Pancreas (tissue), 10 donors: ENCODE results near the gene TEKTIP1. TPM values are rescaled to one million over a fixed set of nuclear protein-coding genes. Genes with fewer than 3 reads are reported as not detected.

Source experiments
- ATAC-seq, 4 donors: fragments of 200-7000 bp; cut with Tn5 transposase; one replicate each; pipeline versions ENCODE4 v1.8.0 to v1.9.1; 2020; ENCODE audit warnings: mild to moderate bottlenecking in 4 of 4, moderate library complexity in 4 of 4
- DNase-seq, 6 donors: peaks; one replicate each; pipeline ENCODE4 v3.0.0-alpha.2; 2020
- FAIRE-seq: peaks from 2 replicates; lab custom pipeline; 2012; peaks lifted over from hg19 to GRCh38; lab: Jason Lieb, UNC
- H3K27ac ChIP-seq, 4 donors: fragments of 200-600 bp; sonication (generic); 1 replicate in 3 of 4; 2 replicates in 1 of 4; pipeline versions ENCODE4 v1.5.0 to v1.8.0; 2020
- H3K27me3 ChIP-seq, 4 donors: fragments of 200-600 bp; one replicate each; pipeline ENCODE4 v1.8.0; 2021
- H3K36me3 ChIP-seq, 3 donors: fragments of 200-600 bp; sonication (generic) in 1 of 3; one replicate each; pipeline versions ENCODE4 v1.5.0 to v1.8.0; 2020 to 2021
- H3K4me1 ChIP-seq, 3 donors: fragments of 200-600 bp; one replicate each; pipeline ENCODE4 v1.8.0; 2021
- H3K4me3 ChIP-seq, 4 donors: fragments of 200-600 bp; sonication (generic) in 2 of 4; one replicate each; pipeline versions ENCODE4 v1.5.0 to v1.8.0; 2020 to 2021
- H3K9me3 ChIP-seq, 4 donors: fragments of 200-600 bp; one replicate each; pipeline ENCODE4 v1.8.0; 2021
- CTCF ChIP-seq, 4 donors: fragments of 200-600 bp; sonication (generic) in 3 of 4; IDR thresholded peaks; one replicate each; pipeline versions ENCODE4 v1.5.0 to v1.8.0; 2021; ENCODE audit warnings: antibody characterized with exemption in 4 of 4
- WGBS, 2 donors: extraction: QIAGEN DNeasy Blood & Tissue Kit; methylation state at CpG; one replicate each; pipeline ENCODE4 v1.1.7; 2013; 5-methylcytosine and 5-hydroxymethylcytosine counted together
- intact Hi-C, 3 donors: fragments of 100-400 bp; cut with DNase I; formaldehyde crosslinking; loops; one replicate each; pipeline versions ENCODE4 v1.11.1 to v1.14.2; 2022
- polyA plus RNA-seq, 2 donors: library from polyadenylated mRNA; stranded (reverse); fragments of 200-250 nt; gene quantifications; one replicate each; pipeline ENCODE4 v1.2.3, GENCODE V29; 2013
- total RNA-seq, 6 donors: library from RNA; stranded (reverse); fragmentation: NEBNext Ultra II Directional in 4 of 6; extraction: Animal tissue kit (Norgen Biotek cat#: 25700) in 4 of 6; gene quantifications; one replicate each; pipeline versions ENCODE4 v1.2.1 to v1.2.4, GENCODE V29; 2021 to 2023
- donor health status: healthy with polysubstance abuse.
- donor health status: DM: no; HTN: no; CAD: no; lungs with moderate emphysema.
- donor health status: DM: no; HTN: no; CAD: no.
- donor health status: control.
- donor health status: control.
- donor health status: Bipolar disorder and iron deficiency.
- donor health status: DM: yes; HTN: yes; CAD: no.
- donor health status: DM: no; HTN: no; CAD: no.
- donor health status: DM: no; HTN: no; CAD: no.
- donor health status: DM: yes; HTN: yes; CAD: no.

Gene TEKTIP1
- total and polyA plus RNA-seq, 8 donors = 0.73 to 5.6 (median 2.3) TPM

GRCh38 chr19:3575949-3576673, 37.1 kb downstream of the TEKTIP1 start:
- ATAC-seq (no peak), FAIRE-seq (no peak), DNase-seq (peak in 2 of 6 donors; percentile 18 to 70)
- H3K4me1 ChIP-seq = no peaks in the 10 kb centered on the region
- no peaks in the 10 kb centered on the region for H3K9me3 ChIP-seq
- peak overlapping the region in 1 of 4 donors; percentile 39 for H3K4me3 ChIP-seq
- intact Hi-C loops = no loop called here
- no peak for TF ChIP-seq CTCF (IDR thresholded peaks at IDR 0.05)
- WGBS, 2 donors = 86 to 94% methylated on average over 26 to 29 of the region's 29 CpGs
- no peaks in the 10 kb centered on the region for H3K27me3 ChIP-seq
- no peak overlapping the region for H3K27ac ChIP-seq
- no peaks in the 10 kb centered on the region for H3K36me3 ChIP-seq

- peak in 3 of 6 donors; percentile 35 to 75 (median 73) for DNase-seq
- FAIRE-seq = no peak
- intact Hi-C loops = no loop called here
- Histone ChIP-seq H3K4me3 (peak overlapping the region in 1 of 4 donors; percentile 39), H3K36me3 (no peaks in the 10 kb centered on the region), H3K4me1 (no peaks in the 10 kb centered on the region), H3K9me3 (no peaks in the 10 kb centered on the region), H3K27me3 (no peaks in the 10 kb centered on the region), H3K27ac (no peak overlapping the region)
- TF ChIP-seq CTCF (IDR thresholded peaks at IDR 0.05) = no peak
- ATAC-seq = peak in 3 of 4 donors; percentile 1 to 3 (median 1)
- WGBS, 2 donors = 66 to 85% methylated on average over 58 to 72 of the region's 78 CpGs
Measured at GRCh38 chr19:3576696-3577443, 37.9 kb downstream of the TEKTIP1 start.

- ATAC-seq (no peak), FAIRE-seq (no peak), DNase-seq (peak in 2 of 6 donors; percentile 20 to 79)
- 82 to 90% methylated on average over 46 to 60 of the region's 60 CpGs for WGBS, 2 donors
- Histone ChIP-seq H3K4me1 (no peaks in the 10 kb centered on the region), H3K4me3 (no peak overlapping the region), H3K36me3 (no peaks in the 10 kb centered on the region), H3K27ac (no peak overlapping the region), H3K27me3 (no peaks in the 10 kb centered on the region), H3K9me3 (no peaks in the 10 kb centered on the region)
- TF ChIP-seq CTCF (IDR thresholded peaks at IDR 0.05) = no peak
- intact Hi-C loops = no loop called here
Measured at GRCh38 chr19:3577723-3578344, 38.9 kb downstream of the TEKTIP1 start.

- intact Hi-C loops = no loop called here
- H3K4me1 ChIP-seq = no peaks in the 10 kb centered on the region
- ATAC-seq (no peak), DNase-seq (no peak), FAIRE-seq (no peak)
- no peak overlapping the region for H3K4me3 ChIP-seq
- no peaks in the 10 kb centered on the region for H3K9me3 ChIP-seq
- no peak overlapping the region for H3K27ac ChIP-seq
- H3K36me3 ChIP-seq = no peaks in the 10 kb centered on the region
- 75 to 87% methylated on average over 11 to 17 of the region's 17 CpGs for WGBS, 2 donors
- no peaks in the 10 kb centered on the region for H3K27me3 ChIP-seq
- no peak for TF ChIP-seq CTCF (IDR thresholded peaks at IDR 0.05)
Measured at GRCh38 chr19:3578390-3578789, 39.4 kb downstream of the TEKTIP1 start.
